Liver (tissue), 9 donors: ENCODE measurements around the gene SPTLC1. TPM values are rescaled to one million over a fixed set of nuclear protein-coding genes. Genes with fewer than 3 reads are reported as not detected.
"Not testable (repeated sequence)": the region's sequence is repeated elsewhere in the genome, so short reads cannot be mapped to it uniquely, and the experiment has no call there.

ENCODE experiments used
- DNase-seq: peaks from one replicate; pipeline ENCODE4 v3.0.0-alpha.2; 2017; ENCODE audit warnings: low spot score
- H3K27ac ChIP-seq, 2 donors: one replicate each; pipeline ENCODE4 v1.7.0; 2013; ENCODE audit warnings: inconsistent platforms in 2 of 2, low read length in 2 of 2, control low read depth in 1 of 2, low read depth in 1 of 2, mild to moderate bottlenecking in 1 of 2
- H3K27me3 ChIP-seq, 4 donors: one replicate each; pipeline versions ENCODE4 v1.6.1 to v1.7.0; 2013; ENCODE audit warnings: low read length in 3 of 4, inconsistent platforms in 1 of 4, mild to moderate bottlenecking in 1 of 4, moderate library complexity in 1 of 4; ENCODE audit not compliant: control insufficient read depth in 4 of 4, insufficient read depth in 4 of 4
- H3K36me3 ChIP-seq, 4 donors: one replicate each; pipeline versions ENCODE4 v1.6.1 to v1.7.0; 2013; ENCODE audit warnings: low read length in 3 of 4, mild to moderate bottlenecking in 3 of 4, low read depth in 1 of 4, moderate library complexity in 1 of 4; ENCODE audit not compliant: control insufficient read depth in 4 of 4, insufficient read depth in 3 of 4
- H3K4me1 ChIP-seq, 4 donors: one replicate each; pipeline versions ENCODE4 v1.6.1 to v1.7.0; 2013; ENCODE audit warnings: low read length in 3 of 4, mild to moderate bottlenecking in 3 of 4, moderate library complexity in 1 of 4; ENCODE audit not compliant: control insufficient read depth in 4 of 4, insufficient read depth in 4 of 4
- H3K4me3 ChIP-seq, 3 donors: one replicate each; pipeline versions ENCODE4 v1.6.1 to v1.7.0; 2013; ENCODE audit warnings: low read length in 3 of 3, control low read depth in 1 of 3, low read depth in 1 of 3, mild to moderate bottlenecking in 1 of 3
- H3K9ac ChIP-seq, 2 donors: one replicate each; pipeline ENCODE4 v1.7.0; 2013; ENCODE audit warnings: low read length in 2 of 2, mild to moderate bottlenecking in 2 of 2, moderate library complexity in 2 of 2, control low read depth in 1 of 2, low read depth in 1 of 2
- H3K9me3 ChIP-seq, 4 donors: one replicate each; pipeline versions ENCODE4 v1.6.1 to v1.7.0; 2013; ENCODE audit warnings: low read length in 3 of 4; ENCODE audit not compliant: control insufficient read depth in 4 of 4
- ATF3 ChIP-seq: IDR thresholded peaks from 2 replicates; pipeline ENCODE4 v1.6.1; 2016; ENCODE audit warnings: antibody characterized with exemption
- CTCF ChIP-seq: fragments of 150-350 bp; IDR thresholded peaks from 2 replicates; pipeline ENCODE4 v1.5.1; 2017; ENCODE audit warnings: improper control_type of control experiment, low read depth, low read length; ENCODE audit not compliant: missing input control
- EGR1 ChIP-seq, 2 donors: IDR thresholded peaks; 2 replicates each; pipeline ENCODE4 v1.6.1; 2016 to 2018; ENCODE audit warnings: antibody characterized with exemption in 2 of 2, low read depth in 2 of 2
- FOXA1 ChIP-seq: IDR thresholded peaks from 2 replicates; pipeline ENCODE4 v1.6.1; 2016; ENCODE audit warnings: antibody characterized with exemption
- GABPA ChIP-seq, 2 donors: IDR thresholded peaks in 1 of 2; conservative IDR thresholded peaks in 1 of 2; 2 replicates each; pipeline ENCODE4 v1.6.1; 2016; ENCODE audit warnings: antibody characterized with exemption in 2 of 2, mild to moderate bottlenecking in 1 of 2, moderate library complexity in 1 of 2
- HNF4A ChIP-seq, 2 donors: conservative IDR thresholded peaks; 2 replicates each; pipeline ENCODE4 v1.6.1; 2016; ENCODE audit warnings: antibody characterized with exemption in 2 of 2, mild to moderate bottlenecking in 2 of 2
- HNF4G ChIP-seq: IDR thresholded peaks from 2 replicates; pipeline ENCODE4 v1.6.1; 2016; ENCODE audit warnings: antibody characterized with exemption
- JUND ChIP-seq, 2 donors: IDR thresholded peaks; 2 replicates each; pipeline ENCODE4 v1.6.1; 2016; ENCODE audit warnings: antibody characterized with exemption in 2 of 2
- NR2F2 ChIP-seq: IDR thresholded peaks from 2 replicates; pipeline ENCODE4 v1.6.1; 2016; ENCODE audit warnings: antibody characterized with exemption
- REST ChIP-seq: IDR thresholded peaks from 2 replicates; pipeline ENCODE4 v1.6.1; 2016; ENCODE audit warnings: antibody characterized with exemption, mild to moderate bottlenecking
- RXRA ChIP-seq, 2 donors: IDR thresholded peaks; 2 replicates each; pipeline ENCODE4 v1.6.1; 2017 to 2018; ENCODE audit warnings: antibody characterized with exemption in 2 of 2, mild to moderate bottlenecking in 1 of 2
- SP1 ChIP-seq: IDR thresholded peaks from 2 replicates; pipeline ENCODE4 v1.6.1; 2018; ENCODE audit warnings: antibody characterized with exemption, mild to moderate bottlenecking
- WGBS: extraction: QIAGEN DNeasy Blood & Tissue Kit; methylation state at CpG from one replicate; pipeline ENCODE4 v1.1.7; 2013; 5-methylcytosine and 5-hydroxymethylcytosine counted together
- polyA plus RNA-seq, 2 donors: library from polyadenylated mRNA; stranded (reverse) in 1 of 2; unstranded in 1 of 2; fragments of 200-250 nt in 1 of 2; fragments of >200 nt in 1 of 2; fragmentation: Nextera tagmentation in 1 of 2; extraction: Ambion mirVana in 1 of 2; gene quantifications; one replicate each; pipeline versions ENCODE4 v1.2.1 to v1.2.3, GENCODE V29; 2013 to 2015
- total RNA-seq, 2 donors: library from RNA; depleted of rRNA; stranded (reverse); fragments of >200 nt; gene quantifications; one replicate each; pipeline ENCODE4 v1.2.3, GENCODE V29; 2014
- TF ChIP-seq, protein P1 (sequence below): IDR thresholded peaks from 2 replicates; pipeline ENCODE4 v1.6.1; 2016; ENCODE audit warnings: antibody characterized with exemption
- TF ChIP-seq, protein P2 (sequence below): IDR thresholded peaks from 2 replicates; pipeline ENCODE4 v1.6.1; 2016; ENCODE audit warnings: antibody characterized with exemption
- donor health status: healthy.
- donor health status: healthy.
- donor health status: healthy.
- donor health status: healthy.
- donor health status: healthy.

SPTLC1 gene
- total and polyA plus RNA-seq, 4 donors, result 9.9 to 38.0 (median 19.8) TPM

DNA sequence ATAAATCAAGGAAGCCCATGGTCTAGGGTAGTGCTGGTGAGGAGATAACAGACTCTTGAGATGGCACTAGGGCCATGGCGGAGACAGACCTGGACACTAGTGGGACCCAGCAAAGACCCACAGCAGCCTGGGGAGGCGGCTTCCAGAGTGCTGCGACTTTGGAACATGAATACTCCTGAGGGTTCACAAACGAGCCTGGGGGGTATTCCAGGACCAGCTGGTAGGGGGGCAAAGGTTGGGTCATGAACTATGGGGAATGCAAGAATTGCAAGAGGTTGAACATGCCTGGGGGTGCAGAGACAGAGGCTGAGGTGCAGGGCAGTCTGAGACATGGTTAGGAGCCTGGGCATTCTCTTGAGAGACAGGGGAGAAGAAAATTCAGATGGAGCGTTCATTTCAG lies 43.8 kb upstream of the SPTLC1 start:
- no peaks in the 10 kb centered on the region for H3K36me3 ChIP-seq
- no peak for TF ChIP-seq NR2F2
- no peak for TF ChIP-seq ATF3
- no peak for TF ChIP-seq HNF4A (conservative IDR thresholded peaks at IDR 0.05)
- no peak for TF ChIP-seq SP1
- TF ChIP-seq REST, result no peak
- TF ChIP-seq GABPA (IDR thresholded peaks at IDR 0.05 in 1 of 2, conservative IDR thresholded peaks at IDR 0.05 in 1 of 2), result no peak
- TF ChIP-seq JUND (IDR thresholded peaks at IDR 0.05), result no peak
- no peak for TF ChIP-seq HNF4G
- TF ChIP-seq, protein P1, sequence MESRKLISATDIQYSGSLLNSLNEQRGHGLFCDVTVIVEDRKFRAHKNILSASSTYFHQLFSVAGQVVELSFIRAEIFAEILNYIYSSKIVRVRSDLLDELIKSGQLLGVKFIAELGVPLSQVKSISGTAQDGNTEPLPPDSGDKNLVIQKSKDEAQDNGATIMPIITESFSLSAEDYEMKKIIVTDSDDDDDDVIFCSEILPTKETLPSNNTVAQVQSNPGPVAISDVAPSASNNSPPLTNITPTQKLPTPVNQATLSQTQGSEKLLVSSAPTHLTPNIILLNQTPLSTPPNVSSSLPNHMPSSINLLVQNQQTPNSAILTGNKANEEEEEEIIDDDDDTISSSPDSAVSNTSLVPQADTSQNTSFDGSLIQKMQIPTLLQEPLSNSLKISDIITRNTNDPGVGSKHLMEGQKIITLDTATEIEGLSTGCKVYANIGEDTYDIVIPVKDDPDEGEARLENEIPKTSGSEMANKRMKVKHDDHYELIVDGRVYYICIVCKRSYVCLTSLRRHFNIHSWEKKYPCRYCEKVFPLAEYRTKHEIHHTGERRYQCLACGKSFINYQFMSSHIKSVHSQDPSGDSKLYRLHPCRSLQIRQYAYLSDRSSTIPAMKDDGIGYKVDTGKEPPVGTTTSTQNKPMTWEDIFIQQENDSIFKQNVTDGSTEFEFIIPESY, result no peak
- no peak for TF ChIP-seq CTCF
- TF ChIP-seq RXRA (IDR thresholded peaks at IDR 0.05), result no peak
- no peak for TF ChIP-seq EGR1 (IDR thresholded peaks at IDR 0.05; ENCODE audit: low read depth in 2 of 2)
- TF ChIP-seq FOXA1, result no peak
- no peaks in the 10 kb centered on the region for H3K4me1 ChIP-seq
- no peak overlapping the region for H3K9ac ChIP-seq
- H3K27ac ChIP-seq, result no peak overlapping the region
- WGBS, result 83% methylated on average over 5 of the region's 5 CpGs
- DNase-seq, result no peak
- H3K9me3 ChIP-seq, result no peaks in the 10 kb centered on the region
- no peaks in the 10 kb centered on the region for H3K27me3 ChIP-seq
- H3K4me3 ChIP-seq, result no peak overlapping the region

GRCh38 chr9:92158097-92158601 lies 42.9 kb upstream of the SPTLC1 start:
- Histone ChIP-seq H3K9ac (no peak overlapping the region), H3K4me1 (no peaks in the 10 kb centered on the region), H3K36me3 (no peaks in the 10 kb centered on the region), H3K27ac (no peak overlapping the region), H3K27me3 (no peaks in the 10 kb centered on the region), H3K9me3 (no peaks in the 10 kb centered on the region), H3K4me3 (no peak overlapping the region)
- TF ChIP-seq NR2F2, result no peak
- TF ChIP-seq, protein P2, sequence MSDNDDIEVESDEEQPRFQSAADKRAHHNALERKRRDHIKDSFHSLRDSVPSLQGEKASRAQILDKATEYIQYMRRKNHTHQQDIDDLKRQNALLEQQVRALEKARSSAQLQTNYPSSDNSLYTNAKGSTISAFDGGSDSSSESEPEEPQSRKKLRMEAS, result no peak
- 84% methylated on average over 10 of the region's 10 CpGs for WGBS
- DNase-seq, result no peak

GRCh38 chr9:92155736-92156135 lies 40.5 kb upstream of the SPTLC1 start:
- not testable (repeated sequence) for H3K27ac ChIP-seq, H3K9ac ChIP-seq, DNase-seq, H3K4me1 ChIP-seq, H3K27me3 ChIP-seq, H3K36me3 ChIP-seq, H3K9me3 ChIP-seq, H3K4me3 ChIP-seq
- WGBS, result 82% methylated on average over 12 of the region's 12 CpGs
